AG04450 (cell line): ENCODE results near the gene PTGES2. TPM values are rescaled to one million over a fixed set of nuclear protein-coding genes. Genes with fewer than 3 reads are reported as not detected.
A peak's percentile ranks its signal among the peaks of the same experiment; 100 is the strongest.

Experiments used
- CTCF ChIA-PET: fragments of 300-600, 350-600 bp; formaldehyde crosslinking; extraction: SDS; loops from one replicate; lab custom pipeline; 2022; ENCODE audit warnings: antibody characterized with exemption, inconsistent platforms; lab: Charles Lee
- POLR2A ChIA-PET: fragments of 350-600 bp; formaldehyde crosslinking; extraction: SDS; loops from one replicate; lab custom pipeline; 2021; ENCODE audit warnings: antibody characterized with exemption, inconsistent platforms; lab: Yijun Ruan, JAX
- DNase-seq: peaks from one replicate; pipeline ENCODE4 v3.0.0-alpha.2; 2011; ENCODE audit warnings: low read depth, low spot score
- H3K27ac ChIP-seq: one replicate; pipeline ENCODE4 v1.5.1; 2012; ENCODE audit warnings: low read depth, low read length, control low read depth
- H3K27me3 ChIP-seq: one replicate; pipeline ENCODE4 v1.6.0; 2012; ENCODE audit warnings: low read length; ENCODE audit not compliant: control insufficient read depth, insufficient read depth
- H3K4me3 ChIP-seq: 2 replicates; pipeline ENCODE4 v1.5.1; 2011; ENCODE audit warnings: mild to moderate bottlenecking, low read depth, low read length, control low read depth
- H3K9me3 ChIP-seq: 2 replicates; pipeline ENCODE4 v1.5.1; 2012; ENCODE audit warnings: low read length; ENCODE audit not compliant: control insufficient read depth, insufficient read depth
- CTCF ChIP-seq: IDR thresholded peaks from 2 replicates; pipeline ENCODE4 v1.5.1; 2011; ENCODE audit warnings: low read depth, low read length, control low read depth, inconsistent platforms
- polyA plus RNA-seq: library from polyadenylated mRNA; depleted of rRNA; stranded (reverse); fragments of >200 nt; gene quantifications from 2 replicates; pipeline ENCODE4 v1.2.3, GENCODE V29; 2011

PTGES2 gene
- polyA plus RNA-seq, 1 experiment, result 56.3 TPM

GRCh38 chr9:128105538-128106175, 21.9 kb downstream of the PTGES2 start:
- H3K27ac ChIP-seq, result no peak overlapping the region
- no peaks in the 10 kb centered on the region; the same call in 1 of the 2 replicates for H3K9me3 ChIP-seq
- H3K27me3 ChIP-seq, result no peaks in the 10 kb centered on the region
- no peak overlapping the region for H3K4me3 ChIP-seq
- DNase-seq, result no peak
- no peak for TF ChIP-seq CTCF
- ChIA-PET CTCF (interaction anchor here (11.1 kb wide), 1 partner anchor 11 kb away, joined by 102 read pairs; no protein-coding TSS in a partner anchor), POLR2A (no interaction called here)

DNA sequence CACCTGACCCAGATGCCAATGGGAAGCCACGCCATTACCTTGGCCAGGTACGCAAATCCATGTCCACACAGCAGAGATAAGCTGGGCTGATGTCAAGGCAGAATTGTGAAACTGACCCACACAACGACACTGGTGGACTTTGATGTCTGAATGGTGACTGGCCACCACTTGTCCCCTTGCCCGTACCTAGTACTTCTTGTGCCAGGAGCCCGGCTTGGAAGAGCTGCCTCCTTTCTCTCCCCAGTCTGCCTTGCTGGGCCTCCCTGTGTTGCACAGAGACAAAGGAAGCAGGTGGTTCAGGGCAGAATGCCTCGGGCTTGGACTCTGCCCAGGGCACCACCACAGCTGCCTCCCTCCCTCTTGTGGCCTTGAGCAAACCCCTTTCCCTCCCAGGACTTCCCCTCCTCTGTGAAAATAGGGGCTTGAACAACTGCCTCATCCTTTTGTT, 23.3 kb downstream of the PTGES2 start:
- POLR2A ChIA-PET, result interaction anchor here (1.2 to 1.5 kb wide), 2 partner anchors 10 to 13 kb away, joined by 3 read pairs; no protein-coding TSS in a partner anchor
- CTCF ChIA-PET, result interaction anchor here (11.1 kb wide), 1 partner anchor 13 kb away, joined by 102 read pairs; no protein-coding TSS in a partner anchor
- TF ChIP-seq CTCF, result no peak
- Histone ChIP-seq H3K27ac (peak overlapping the region; percentile 11), H3K9me3 (no peaks in the 10 kb centered on the region; the same call in 1 of the 2 replicates), H3K27me3 (no peaks in the 10 kb centered on the region), H3K4me3 (no peak overlapping the region)
- no peak for DNase-seq

GRCh38 chr9:128103589-128103962, 24.0 kb downstream of the PTGES2 start:
- POLR2A ChIA-PET, result interaction anchor here (1.2 kb wide), 1 partner anchor 11 kb away, joined by 3 read pairs; no protein-coding TSS in a partner anchor
- TF ChIP-seq CTCF, result peak; percentile 32
- H3K9me3 ChIP-seq, result no peaks in the 10 kb centered on the region; the same call in 1 of the 2 replicates
- no peak overlapping the region for H3K4me3 ChIP-seq
- H3K27ac ChIP-seq, result peak overlapping the region; percentile 31
- no peaks in the 10 kb centered on the region for H3K27me3 ChIP-seq
- no peak for DNase-seq
- CTCF ChIA-PET, result interaction anchor here (11.1 kb wide), 1 partner anchor 14 kb away, joined by 102 read pairs; no protein-coding TSS in a partner anchor

- ChIA-PET CTCF (interaction anchor here (11.1 kb wide), 1 partner anchor 14 kb away, joined by 102 read pairs; no protein-coding TSS in a partner anchor), POLR2A (no interaction called here)
- TF ChIP-seq CTCF, result no peak
- no peaks in the 10 kb centered on the region for H3K27me3 ChIP-seq
- no peak overlapping the region for H3K4me3 ChIP-seq
- no peaks in the 10 kb centered on the region; the same call in 1 of the 2 replicates for H3K9me3 ChIP-seq
- H3K27ac ChIP-seq, result peak overlapping the region; percentile 31
- no peak for DNase-seq
Measured at GRCh38 chr9:128102861-128103588, 24.5 kb downstream of the PTGES2 start.
